Muscle of arm (tissue), 12 donors: Measurements from ENCODE around the gene CD40. TPM values are rescaled to one million over a fixed set of nuclear protein-coding genes. Genes with fewer than 3 reads are reported as not detected.

Source experiments
- DNase-seq: peaks from one replicate; pipeline ENCODE4 v3.0.0-alpha.2; 2013
- polyA plus RNA-seq, 12 donors: library from polyadenylated mRNA; unstranded; fragments of 120-200 nt; gene quantifications; one replicate each; pipeline ENCODE4 v1.2.1, GENCODE V29; 2013; ENCODE audit not compliant: insufficient read length in 12 of 12

CD40 gene
- polyA plus RNA-seq, 12 donors, result 4.3 to 13.5 (median 7.6) TPM; not detected in 2

DNA sequence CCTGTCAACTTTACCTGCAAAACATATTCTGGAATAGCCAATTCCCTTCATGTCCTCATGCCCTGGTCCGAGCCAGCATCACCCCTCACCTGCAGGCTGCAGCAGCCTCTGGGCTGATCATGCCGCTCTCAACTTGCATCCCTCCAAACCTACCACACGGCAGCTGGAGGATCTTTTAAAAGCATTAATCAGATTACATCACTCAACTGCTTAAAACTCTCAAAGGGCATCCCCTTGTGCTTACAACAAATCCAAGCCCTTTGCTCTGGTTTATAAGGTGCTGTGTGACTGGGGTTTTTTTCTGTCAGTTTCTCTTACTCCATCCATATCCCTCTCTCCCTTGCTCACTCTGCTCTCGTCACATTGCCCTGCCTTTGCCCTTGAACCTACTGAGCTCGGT lies 24.0 kb downstream of the CD40 start:
- DNase-seq, result no peak

DNA sequence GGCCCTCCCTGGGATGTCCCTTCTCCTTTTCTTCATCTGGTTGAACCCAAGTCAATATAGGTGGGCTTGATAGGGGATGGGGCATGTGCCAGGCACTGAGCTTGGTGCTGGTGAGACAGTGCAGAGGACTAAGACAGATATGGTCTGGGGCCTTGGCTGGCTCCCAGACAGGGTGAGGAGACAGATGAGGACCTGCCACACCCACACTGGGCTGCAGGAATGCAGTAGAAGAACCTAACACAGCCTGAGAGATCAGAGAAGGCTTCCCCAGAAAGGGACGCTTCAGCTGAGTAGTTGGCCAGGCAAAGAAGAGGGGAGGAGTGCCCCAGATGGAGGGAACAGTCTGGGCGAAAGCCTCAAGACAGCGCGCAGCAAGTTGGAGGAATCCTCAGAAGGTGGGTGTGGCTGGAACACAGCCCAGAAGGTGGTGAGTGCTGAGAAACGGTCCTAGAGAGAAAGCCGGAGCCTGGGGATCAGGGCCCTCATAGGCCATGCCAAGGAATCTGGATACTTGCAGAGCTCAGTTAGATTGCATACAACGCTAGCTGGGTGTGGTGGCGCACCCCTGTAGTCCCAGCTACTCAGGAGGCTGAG lies 26.4 kb downstream of the CD40 start:
- no peak for DNase-seq

DNA sequence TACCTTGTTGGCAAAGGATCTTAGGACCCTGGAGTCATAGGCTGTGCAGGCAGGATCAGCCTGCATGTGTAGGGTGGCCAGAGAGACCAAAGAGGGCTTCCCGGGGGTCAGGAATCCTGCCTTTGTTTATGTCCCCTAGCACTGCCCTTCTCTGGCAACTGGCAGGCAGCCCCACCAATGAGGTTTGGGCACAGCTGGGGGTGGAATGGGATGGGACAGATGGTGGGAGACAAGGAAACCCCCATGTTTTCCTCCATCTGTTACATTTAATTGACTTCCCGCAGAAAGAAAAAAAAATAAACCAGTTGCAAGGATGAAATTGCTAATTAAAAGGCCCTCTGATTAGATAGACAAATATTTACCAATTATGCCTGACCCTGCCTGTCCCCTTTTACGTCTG lies 27.6 kb downstream of the CD40 start:
- DNase-seq, result no peak

DNA sequence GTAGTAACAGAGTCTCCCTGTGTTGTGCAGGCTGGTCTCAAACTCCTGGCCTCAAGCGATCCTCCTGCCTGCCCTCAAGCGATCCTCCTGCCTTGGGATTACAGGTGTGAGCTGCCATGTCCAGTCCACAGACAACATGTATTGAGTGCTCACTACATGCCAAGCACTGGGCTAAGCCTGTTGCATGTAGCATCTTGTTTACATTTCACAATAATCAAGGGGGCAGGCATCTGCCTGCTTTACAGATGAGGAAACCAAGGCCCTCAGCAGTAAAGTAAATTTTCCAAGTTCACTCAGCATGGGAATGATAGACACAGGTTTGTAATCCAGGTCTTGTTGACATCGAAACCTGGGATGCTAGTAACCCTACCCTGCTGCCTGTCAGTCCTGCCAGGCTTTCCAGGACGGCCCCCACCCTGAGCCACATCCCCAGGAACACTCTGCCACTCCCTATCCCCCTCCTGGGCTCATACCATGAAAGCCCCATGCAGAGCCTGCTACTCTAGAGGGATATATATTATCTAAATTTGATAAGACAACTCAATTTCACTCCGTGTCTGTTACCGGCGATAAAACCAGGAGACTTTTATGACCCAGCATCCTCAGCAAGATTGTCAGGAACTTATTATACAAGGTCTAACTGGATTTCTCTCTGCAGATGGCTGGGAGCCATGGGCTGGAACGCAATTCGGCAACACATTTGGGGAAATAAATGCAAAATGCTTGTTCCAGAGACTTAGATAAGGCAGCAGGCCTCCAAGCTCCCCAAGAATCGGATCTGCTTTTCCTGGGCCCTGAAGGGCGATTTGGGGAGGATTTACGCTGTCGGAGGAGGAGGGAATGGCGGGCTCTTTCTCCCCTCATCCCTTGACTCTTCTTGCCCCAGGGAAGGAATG lies 30.4 kb downstream of the CD40 start:
- no peak for DNase-seq

DNA sequence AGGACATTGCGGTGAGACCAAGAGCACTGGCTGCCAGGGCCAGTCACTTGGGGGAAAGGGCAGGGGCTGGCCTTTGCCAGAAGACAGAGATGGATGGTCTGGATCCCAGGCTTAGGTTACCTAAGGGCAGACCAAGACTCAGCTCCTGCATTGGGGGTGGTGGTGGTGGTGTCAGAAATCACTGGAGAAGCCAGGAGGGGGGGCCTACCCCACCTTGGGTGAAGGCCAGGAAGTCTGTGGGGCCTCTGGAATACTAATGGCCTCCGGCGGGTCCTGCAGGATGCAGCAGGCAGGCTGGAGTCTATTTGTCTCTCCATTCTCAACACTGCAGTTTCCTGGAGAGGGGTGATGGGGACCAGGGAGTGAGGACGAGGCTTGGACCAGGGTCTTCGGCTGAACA lies 32.8 kb downstream of the CD40 start:
- DNase-seq, result no peak

DNA sequence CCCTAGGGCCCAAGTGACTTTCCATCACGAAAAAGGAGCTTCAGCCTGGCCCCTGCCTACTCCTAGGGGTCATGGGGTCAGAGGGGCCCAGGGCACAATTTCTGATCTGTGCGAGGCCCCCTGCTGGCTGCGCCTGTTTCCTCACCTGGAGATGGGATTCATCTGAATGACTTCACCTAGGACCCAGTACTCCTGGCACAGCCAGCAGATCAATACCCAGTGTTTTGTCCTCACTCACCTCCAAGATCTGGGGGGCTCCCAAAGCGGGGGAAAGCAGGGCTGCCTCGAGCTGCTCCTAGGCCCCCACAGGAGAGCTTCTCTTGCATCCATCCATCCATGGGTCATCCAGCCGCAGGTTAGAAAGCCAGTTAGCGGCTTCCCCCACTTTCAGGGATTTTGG lies 33.8 kb downstream of the CD40 start:
- DNase-seq, result no peak

DNA sequence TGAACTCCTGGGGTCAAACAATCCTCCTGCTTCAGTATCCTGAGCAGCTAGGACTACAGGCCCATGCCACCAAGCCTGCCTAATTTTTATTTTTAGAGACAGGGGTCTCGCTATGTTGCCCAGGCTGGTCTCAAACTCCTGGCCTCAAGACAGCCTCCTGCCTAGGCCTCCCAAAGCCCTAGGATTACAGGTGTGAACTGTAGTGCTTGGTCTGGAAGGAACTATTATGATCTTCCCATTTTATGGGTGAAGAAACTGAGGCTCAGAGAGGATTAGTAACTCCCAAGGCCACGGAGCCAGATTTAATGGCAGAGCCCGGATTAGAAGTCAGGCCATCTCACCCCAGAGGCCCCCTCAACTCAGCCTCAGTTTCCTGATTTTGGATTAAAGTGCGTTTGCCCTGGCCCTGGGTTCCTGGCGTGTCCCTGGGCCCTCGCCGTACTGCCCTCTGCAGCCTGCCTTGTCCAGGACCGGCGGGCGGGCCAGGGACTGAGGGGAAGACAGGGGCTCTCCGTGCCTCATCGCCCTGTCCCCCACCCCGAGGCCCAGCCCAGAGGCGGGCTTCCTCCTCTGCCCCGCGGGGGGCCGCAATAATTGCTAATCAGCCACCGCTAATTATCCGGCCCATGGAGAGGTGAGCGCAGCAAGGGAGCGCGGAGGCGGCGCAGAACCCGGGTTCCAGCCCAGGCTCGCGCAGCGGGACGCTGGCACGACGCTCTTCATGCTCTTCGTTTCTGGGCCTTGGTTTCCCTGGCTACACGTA lies 34.9 kb downstream of the CD40 start:
- DNase-seq, result no peak

DNA sequence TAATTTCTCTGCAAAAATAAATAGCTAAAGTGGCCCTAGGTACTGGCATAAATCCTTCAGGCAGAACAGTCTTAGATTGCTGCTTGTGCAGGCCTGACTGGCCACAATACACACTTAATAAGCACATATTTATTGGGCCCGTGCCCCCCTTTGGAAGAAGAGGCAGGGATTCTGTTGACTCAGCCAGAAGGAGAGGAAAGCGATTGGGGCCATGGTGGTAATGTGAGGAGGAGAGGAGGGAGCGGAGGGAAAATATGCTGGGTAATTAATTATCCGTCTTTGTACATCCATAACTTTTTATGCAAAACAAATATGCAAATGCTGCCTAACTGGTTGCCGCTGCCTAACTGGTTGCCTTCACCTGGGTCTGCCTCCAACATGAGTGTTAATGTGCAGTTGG lies 36.2 kb downstream of the CD40 start:
- DNase-seq, result no peak

DNA sequence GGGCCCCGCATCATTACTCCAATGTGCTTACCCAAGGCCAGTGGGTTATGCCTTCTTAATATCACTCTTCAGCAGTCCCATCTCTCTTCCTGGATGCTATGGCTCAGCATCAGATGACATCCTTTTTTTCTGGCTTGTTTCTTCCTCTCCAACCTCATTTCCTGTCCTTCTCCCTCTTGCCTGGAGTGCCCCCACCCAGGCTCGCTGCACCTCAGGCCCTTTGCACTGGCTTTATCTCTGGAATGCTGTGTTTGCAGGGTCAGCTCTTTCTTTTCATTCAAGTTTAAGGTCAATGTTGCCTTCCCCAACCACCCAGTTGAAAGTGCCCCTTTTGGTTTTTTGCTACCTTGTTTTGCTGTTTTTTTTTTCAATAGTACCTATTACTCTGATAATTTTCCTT lies 36.7 kb downstream of the CD40 start:
- no peak for DNase-seq

DNA sequence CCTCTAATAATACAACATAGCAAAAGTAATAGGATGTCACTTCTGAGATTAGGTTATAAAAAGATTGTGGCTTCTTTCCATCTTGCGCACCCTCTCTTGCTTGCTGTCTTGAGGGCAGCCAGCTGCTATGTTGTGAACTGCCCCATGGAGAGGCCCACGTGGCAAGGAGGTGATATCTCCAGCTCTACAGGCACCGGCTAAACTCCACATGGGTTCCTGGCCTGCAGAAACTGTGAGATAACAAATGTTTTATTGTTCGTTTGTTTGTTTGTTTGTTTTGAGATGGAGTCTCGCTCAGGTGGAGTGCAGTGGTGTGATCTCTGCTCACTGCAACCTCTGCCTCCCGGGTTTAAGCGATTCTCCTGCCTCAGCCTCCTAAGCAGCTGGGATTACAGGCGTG lies 38.0 kb downstream of the CD40 start:
- no peak for DNase-seq

DNA sequence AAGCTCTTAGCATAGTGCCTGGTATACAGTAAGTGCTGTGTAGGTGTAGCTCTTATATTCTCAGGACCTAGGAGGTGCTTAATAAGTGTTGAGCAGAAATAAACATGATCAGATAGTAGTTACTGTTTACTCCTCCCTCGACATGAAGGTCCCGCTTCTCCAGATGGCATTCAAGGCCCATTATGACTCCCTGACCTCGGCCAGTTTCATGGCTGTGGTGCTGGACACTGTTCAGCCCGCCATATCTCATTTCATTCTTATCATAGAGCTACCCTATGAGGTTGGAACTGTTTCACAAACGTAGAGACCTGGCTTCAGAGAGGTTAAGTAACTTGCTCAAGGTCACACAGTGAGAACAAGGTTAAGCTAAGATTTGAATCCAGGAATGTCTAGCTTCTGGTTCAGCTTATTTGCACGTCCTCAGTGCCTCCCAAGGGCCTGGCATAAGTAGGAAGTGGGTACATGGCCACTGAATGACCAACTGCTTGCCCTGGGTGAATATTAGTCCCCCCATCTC lies 39.0 kb downstream of the CD40 start:
- no peak for DNase-seq

DNA sequence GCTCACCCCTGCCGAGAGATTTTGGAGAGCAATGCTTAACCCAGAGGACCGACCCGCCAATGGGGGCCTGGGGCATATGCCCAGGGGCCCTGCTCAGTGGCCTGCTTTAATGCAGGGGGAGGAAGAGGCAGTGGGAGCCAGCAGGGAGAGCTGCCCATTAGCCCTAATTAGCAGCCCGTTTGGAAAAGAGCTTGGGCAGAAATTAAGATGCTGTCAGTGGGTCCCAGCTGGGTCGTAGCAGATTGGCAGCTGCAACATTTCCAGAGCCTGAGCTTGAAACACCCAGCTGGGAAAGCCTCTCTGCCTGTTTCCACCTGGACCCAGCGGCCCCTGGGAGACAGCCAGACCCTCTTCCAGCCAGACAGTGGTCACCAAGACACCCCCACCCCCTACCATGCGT lies 39.5 kb downstream of the CD40 start:
- DNase-seq, result no peak

DNA sequence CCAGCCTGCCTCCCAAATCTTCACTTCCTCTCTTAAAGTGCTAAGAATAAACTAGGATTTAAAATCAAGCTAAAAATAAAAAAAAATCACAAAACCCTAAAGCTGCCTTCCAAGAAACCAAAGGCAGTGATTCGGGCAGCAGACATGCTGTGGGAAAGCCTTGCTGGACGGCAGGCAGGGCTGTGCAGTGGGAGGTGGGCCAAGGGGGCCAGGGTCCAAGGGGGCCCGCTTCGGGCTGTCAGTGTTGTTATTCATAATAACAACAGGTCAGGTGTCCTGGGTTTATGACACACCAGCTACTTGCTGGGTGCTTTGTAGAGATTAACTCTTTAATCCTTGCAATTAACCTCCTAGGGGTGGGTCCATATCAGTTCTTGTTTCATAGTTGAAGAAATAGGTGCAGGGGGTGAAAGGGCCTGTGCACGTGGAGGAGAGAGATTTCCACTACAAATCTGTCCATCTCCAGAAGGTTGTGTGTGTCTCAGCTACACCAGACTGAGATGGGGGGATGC lies 40.4 kb downstream of the CD40 start:
- no peak for DNase-seq

DNA sequence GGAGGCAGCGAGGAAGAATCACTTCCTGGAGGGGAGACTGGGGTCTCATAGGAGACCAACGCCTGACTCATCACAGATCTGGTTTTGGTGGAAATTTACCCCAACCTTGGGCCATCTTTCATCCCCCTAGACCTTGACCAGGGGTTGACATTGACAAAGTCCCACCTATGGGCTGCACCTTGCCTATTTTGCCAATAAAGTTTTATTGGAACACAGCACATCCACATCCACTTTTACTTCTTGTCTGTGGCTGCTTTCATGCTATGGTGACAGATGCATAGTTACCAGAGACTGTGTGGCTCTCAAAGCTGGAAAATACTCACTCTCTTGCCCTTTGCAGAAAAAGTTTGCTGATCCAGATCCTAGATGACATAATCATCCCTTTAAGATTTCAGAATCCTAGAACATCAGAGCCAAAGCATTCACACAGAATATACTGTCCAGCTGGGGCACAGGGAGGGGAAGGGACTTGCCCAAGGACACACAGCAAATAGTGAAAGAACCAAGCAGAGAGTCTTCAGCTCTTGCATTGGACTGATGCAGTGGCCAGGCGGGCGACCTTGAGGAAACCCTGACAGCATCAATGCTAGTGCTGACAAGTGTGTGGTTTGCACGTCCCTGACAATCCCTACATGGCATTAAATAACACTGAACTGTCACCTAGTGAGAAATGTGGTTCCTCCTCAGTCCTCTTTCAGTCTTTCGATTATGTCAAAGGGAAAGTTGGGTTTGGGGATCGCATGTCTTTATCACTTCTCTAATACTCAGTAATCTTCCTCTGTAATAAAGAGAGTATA lies 41.2 kb downstream of the CD40 start:
- no peak for DNase-seq

DNA sequence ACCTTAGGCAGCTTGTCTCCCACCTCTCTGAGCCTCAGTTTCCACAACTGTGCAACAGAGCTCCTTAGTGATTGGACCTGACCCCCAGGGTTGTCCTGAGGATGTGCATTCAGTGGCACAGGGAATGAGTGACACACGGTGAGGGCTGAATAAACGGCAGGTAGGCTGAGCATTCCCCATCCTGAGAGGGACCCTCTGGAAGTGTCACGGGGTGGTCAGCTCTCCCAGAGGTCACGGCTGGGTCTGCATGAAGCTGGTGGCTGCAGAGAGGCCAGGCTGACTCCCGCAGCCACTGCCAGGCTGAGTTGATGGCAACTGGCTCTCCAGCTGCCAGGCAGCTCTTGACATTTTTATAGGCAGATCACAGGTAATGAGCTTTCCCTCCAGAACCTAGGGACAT lies 42.5 kb downstream of the CD40 start:
- no peak for DNase-seq

DNA sequence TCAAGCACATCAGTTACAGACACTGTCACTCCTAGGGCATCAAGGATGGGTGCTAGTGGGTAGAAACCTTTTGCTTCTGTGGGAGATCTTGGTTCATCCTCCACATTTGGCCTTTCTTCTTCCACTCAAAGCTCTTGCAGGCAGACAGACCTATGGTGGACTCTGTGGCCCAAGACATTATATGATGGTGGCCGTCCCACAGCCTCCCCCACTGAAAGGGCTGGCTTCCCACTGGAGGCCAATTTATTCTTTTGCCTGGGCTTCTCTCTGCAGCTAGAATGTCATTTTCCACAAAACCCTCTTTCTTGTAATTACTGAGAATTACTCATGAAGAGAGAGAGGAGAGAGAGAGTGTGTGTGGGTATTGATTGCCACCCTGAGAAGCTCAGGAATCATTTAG lies 43.8 kb downstream of the CD40 start:
- DNase-seq, result no peak

DNA sequence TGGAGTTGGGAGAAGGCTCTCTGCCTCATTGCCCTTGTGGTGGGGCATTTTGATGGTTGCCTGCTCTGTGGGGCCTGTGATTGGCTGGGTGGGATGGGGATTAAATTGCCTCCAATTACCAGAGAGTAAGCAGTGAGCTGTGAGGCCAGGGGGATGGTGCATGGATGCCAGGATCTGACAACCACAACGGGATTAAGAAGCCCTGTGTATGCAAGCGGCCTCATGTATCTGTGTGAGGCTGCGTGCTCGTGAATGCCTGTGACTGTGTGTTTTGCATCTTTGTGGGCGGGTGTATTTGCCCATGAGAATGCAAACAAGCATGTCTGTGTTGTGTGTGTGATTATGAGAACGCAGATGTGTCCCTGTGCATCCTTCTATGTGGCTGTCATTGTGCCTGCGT lies 46.1 kb downstream of the CD40 start:
- no peak for DNase-seq

DNA sequence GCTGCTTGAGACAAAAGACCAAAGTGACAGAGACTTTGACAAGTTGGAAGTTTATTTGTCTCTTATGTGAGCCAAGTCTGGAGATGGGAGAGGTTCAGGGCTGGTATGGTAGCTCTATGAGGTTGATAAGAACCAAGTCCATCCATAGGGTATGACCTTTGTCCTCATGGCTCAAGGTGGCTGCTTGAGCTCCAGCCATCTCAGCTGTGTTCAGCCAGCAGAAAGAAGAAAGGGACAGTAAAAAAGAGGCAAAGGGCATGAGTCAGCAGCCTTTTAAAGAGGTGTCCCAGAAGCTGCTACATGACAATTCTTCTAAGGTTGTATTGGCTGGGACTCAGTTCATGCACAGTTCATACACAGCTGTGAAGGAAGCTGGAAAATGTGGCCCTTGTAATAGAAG lies 49.0 kb downstream of the CD40 start:
- no peak for DNase-seq

DNA sequence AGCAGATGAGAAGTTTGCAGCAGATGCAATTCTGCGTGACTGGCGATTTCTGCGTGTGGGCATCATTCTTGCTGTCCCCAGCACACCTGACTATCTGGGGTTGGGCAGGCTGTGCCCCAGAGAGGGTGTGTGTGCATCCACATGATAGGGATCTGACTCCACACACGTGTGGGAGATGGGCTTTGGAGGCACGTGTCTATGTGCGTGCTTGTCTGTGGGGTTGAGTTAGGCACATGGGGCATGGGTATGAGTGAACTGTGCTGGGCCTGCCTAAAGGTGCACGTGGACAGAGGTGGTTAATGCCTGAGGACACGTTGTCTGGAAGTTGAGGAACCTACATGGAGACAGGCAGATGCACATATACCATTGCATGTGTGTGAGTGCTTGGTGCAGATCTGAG lies 50.3 kb downstream of the CD40 start:
- no peak for DNase-seq

DNA sequence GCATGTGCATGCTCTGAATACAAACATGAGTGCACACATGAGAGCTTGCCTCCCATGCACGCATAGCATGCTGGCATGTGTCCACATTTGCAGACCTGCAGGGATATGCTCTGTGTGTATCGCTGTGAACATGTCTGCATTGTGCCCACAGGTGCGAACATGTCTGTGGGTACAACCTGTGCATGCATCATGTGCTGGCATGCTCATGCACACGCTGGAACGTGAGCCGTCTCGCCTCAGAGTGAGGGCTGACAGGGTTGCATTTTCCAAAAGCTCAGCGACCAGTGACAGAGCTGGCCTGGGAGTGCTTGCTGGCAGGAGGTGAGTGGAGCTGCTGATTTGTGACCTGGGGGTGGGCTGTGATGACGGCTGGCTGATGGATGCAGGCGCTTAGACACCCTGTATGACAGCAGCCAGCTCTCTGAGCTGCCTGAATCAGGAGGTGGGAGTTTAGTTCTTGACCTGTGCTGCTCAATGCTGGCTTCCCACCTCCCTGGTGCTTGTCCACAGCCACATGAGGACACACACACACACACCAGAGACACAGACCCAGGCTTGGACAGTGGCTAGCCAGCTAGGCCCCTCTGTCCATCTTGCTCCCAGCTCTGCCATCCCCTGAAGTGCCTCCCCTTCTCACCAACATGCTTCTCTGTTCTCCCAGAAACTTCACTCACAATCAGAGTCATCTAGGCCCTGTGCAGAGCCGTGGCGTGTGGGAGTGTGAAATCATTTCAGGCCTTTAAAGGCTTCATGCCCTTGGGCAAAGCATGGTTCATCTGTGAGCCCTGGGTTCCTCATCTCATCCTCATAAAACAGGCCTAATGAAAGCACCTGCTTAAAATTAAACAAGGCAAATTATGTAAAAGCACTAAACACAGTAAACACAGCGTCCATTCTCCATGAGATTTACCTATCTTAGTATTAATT lies 51.4 kb downstream of the CD40 start:
- DNase-seq, result no peak
